Measurements from ENCODE around the gene RBSN.
"Not testable (repeated sequence)": the region's sequence is repeated elsewhere in the genome, so short reads cannot be mapped to it uniquely, and the experiment has no call there.

The RBSN gene

GRCh38 chr3:15098503-15099363 lies at the start of gene RBSN:
RBSN (minus strand) TSS chr3:15099148; CDS start chr3:15096120, 3,028 bp downstream.
- H3K27ac ChIP-seq (ENCODE audit: low read length) = no peak within 1 kb of the TSS
- peak; percentile 77 for DNase-seq (ENCODE audit: low read depth, low spot score)
- H3K36me3 ChIP-seq (ENCODE audit: control insufficient read depth, insufficient read depth, low read length) = 0 out of 2 replicates have a peak, but pooled peaks cover 6% of the 10 kb centered on the region
- peaks cover 4% of the 10 kb centered on the region for H3K4me1 ChIP-seq (ENCODE audit: control insufficient read depth, insufficient read depth, low read length)
- peak within 1 kb of the TSS; percentile 84 for H3K4me3 ChIP-seq (ENCODE audit: low read length)
- no peaks in the 10 kb centered on the region for H3K9me3 ChIP-seq (ENCODE audit: control insufficient read depth, insufficient read depth, low read length)
- no CpG with 5 or more reads among the region's 72 CpGs for WGBS (ENCODE audit: insufficient coverage, insufficient read length)
- H3K27me3 ChIP-seq (ENCODE audit: control insufficient read depth, insufficient read depth, low read length) = no peaks in the 10 kb centered on the region

DNA sequence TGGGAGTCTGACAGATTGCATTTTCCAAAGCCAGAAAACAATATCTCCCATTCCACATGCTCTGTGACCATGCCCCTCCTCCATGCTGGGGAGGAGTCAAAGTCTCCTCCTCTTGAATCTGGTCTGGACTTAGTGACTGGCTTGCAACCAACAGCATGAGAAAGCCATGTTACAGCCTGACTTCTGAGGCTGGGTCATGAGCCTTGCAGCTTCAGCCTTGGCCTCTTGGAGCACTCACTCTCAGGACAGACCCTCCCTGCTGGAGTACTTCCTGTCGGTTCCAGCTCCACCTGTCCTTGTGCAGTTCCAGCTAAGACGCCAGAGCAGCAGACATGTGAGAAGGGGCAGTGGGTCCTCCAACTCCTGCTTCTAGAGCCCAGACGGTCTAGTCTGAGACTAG lies 49.7 kb upstream of the RBSN start:
- H3K4me1 ChIP-seq (ENCODE audit: control insufficient read depth, insufficient read depth, low read length) = no peaks in the 10 kb centered on the region
- peak; percentile 78 for DNase-seq (ENCODE audit: low read depth, low spot score)
- no peaks in the 10 kb centered on the region for H3K27me3 ChIP-seq (ENCODE audit: control insufficient read depth, insufficient read depth, low read length)
- WGBS (ENCODE audit: insufficient coverage, insufficient read length) = no CpG with 5 or more reads among the region's 3 CpGs
- H3K27ac ChIP-seq (ENCODE audit: low read length) = no peak overlapping the region
- H3K36me3 ChIP-seq (ENCODE audit: control insufficient read depth, insufficient read depth, low read length) = no peaks in the 10 kb centered on the region
- H3K4me3 ChIP-seq (ENCODE audit: low read length) = no peak overlapping the region
- no peaks in the 10 kb centered on the region for H3K9me3 ChIP-seq (ENCODE audit: control insufficient read depth, insufficient read depth, low read length)

DNA sequence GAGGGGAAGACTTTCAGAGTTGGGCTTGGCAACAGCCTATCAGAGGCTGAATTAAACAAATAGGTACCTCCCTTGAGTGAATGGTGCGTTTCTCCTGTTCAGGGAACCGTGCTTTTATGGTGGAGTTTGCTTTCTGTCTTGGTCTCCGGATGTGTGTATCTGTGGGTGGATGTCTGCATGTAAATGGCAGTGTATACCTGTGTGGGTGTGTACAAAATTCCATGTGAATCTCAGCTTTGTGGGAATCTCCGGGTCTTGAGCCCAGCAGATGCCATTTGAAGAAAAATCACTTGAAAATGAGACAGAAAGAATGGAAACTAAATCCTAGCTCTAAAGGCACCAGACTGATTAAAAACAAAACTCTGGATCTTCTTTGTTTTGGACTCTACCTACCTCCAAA lies 37.9 kb upstream of the RBSN start:
- not testable (repeated sequence) for H3K4me3 ChIP-seq (ENCODE audit: low read length); DNase-seq (ENCODE audit: low read depth, low spot score); H3K27ac ChIP-seq (ENCODE audit: low read length); H3K9me3 ChIP-seq (ENCODE audit: control insufficient read depth, insufficient read depth, low read length); H3K4me1 ChIP-seq (ENCODE audit: control insufficient read depth, insufficient read depth, low read length); H3K27me3 ChIP-seq (ENCODE audit: control insufficient read depth, insufficient read depth, low read length); H3K36me3 ChIP-seq (ENCODE audit: control insufficient read depth, insufficient read depth, low read length)
- no CpG with 5 or more reads among the region's 4 CpGs for WGBS (ENCODE audit: insufficient coverage, insufficient read length)

DNA sequence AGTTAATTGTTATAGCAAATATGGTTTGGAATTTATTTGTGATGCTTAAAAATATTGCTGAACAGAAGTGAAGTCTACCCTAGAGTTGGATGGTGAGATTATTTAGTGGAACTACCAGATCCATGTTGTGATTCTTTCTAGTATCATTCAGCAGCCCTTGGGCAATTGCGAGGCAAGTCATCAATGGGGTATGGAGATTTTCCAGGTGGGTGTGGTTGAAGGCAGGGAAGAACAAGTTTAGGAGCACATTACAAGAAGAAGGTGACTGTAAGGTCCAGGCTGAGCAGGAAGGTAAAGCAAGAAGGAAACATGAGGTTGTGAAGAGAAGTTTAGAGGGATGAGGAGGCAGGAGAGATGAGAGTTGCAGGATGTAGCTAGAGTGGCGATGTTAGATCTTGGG lies 36.0 kb upstream of the RBSN start:
- not testable (repeated sequence) for H3K9me3 ChIP-seq (ENCODE audit: control insufficient read depth, insufficient read depth, low read length); H3K27me3 ChIP-seq (ENCODE audit: control insufficient read depth, insufficient read depth, low read length); H3K4me3 ChIP-seq (ENCODE audit: low read length); DNase-seq (ENCODE audit: low read depth, low spot score); H3K27ac ChIP-seq (ENCODE audit: low read length); H3K36me3 ChIP-seq (ENCODE audit: control insufficient read depth, insufficient read depth, low read length); H3K4me1 ChIP-seq (ENCODE audit: control insufficient read depth, insufficient read depth, low read length)
- no CpG with 5 or more reads among the region's 2 CpGs for WGBS (ENCODE audit: insufficient coverage, insufficient read length)

DNA sequence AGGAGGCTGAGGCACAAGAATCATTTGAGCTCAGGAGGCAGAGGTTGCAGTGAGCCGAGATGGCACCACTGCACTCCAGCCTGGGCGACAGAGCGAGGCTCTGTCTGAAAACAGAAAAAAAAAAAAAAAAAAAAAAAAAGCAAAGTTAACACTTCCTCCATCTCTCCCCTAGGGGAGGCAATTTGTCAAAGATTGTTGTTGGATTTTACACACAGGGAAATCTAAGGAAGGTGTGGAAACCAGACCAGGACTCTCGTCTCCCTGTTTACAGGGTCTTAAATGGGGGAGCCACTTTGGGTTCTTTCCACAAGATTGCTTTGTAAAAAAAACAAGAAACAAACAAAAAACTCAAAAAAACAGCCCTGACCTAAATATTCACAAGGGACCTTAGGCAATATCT lies 29.5 kb upstream of the RBSN start:
- not testable (repeated sequence) for H3K4me3 ChIP-seq (ENCODE audit: low read length); H3K36me3 ChIP-seq (ENCODE audit: control insufficient read depth, insufficient read depth, low read length); H3K27me3 ChIP-seq (ENCODE audit: control insufficient read depth, insufficient read depth, low read length); DNase-seq (ENCODE audit: low read depth, low spot score); H3K27ac ChIP-seq (ENCODE audit: low read length); H3K9me3 ChIP-seq (ENCODE audit: control insufficient read depth, insufficient read depth, low read length); H3K4me1 ChIP-seq (ENCODE audit: control insufficient read depth, insufficient read depth, low read length)
- WGBS (ENCODE audit: insufficient coverage, insufficient read length) = no CpG with 5 or more reads among the region's 4 CpGs

DNA sequence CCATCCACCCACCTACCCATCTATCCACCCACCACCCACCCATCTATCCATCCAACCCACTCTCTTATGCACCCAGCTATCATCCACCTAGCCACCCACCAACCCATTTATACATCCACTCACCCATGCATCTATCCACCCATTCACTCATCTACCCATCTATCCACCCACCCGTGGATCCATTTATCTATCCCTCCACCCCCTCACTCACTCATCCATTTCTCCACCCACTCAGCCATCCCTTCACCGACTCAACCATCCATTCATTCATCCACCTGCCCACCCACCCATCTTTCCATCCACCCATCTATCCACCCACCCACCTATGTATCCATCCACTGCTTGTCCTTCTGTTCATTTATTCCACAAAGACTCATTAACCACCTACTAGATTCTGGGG lies 28.0 kb upstream of the RBSN start:
- DNase-seq (ENCODE audit: low read depth, low spot score); H3K27ac ChIP-seq (ENCODE audit: low read length); H3K36me3 ChIP-seq (ENCODE audit: control insufficient read depth, insufficient read depth, low read length); H3K4me3 ChIP-seq (ENCODE audit: low read length); H3K27me3 ChIP-seq (ENCODE audit: control insufficient read depth, insufficient read depth, low read length); H3K4me1 ChIP-seq (ENCODE audit: control insufficient read depth, insufficient read depth, low read length); H3K9me3 ChIP-seq (ENCODE audit: control insufficient read depth, insufficient read depth, low read length): not testable (repeated sequence)
- WGBS (ENCODE audit: insufficient coverage, insufficient read length) = no CpG with 5 or more reads among the region's 2 CpGs

GRCh38 chr3:15122398-15122797 lies 23.4 kb upstream of the RBSN start:
- Histone ChIP-seq H3K4me3 (ENCODE audit: low read length) (no peak overlapping the region), H3K27me3 (ENCODE audit: control insufficient read depth, insufficient read depth, low read length) (no peaks in the 10 kb centered on the region), H3K9me3 (ENCODE audit: control insufficient read depth, insufficient read depth, low read length) (no peaks in the 10 kb centered on the region), H3K4me1 (ENCODE audit: control insufficient read depth, insufficient read depth, low read length) (no peaks in the 10 kb centered on the region), H3K27ac (ENCODE audit: low read length) (no peak overlapping the region), H3K36me3 (ENCODE audit: control insufficient read depth, insufficient read depth, low read length) (no peaks in the 10 kb centered on the region)
- no peak for DNase-seq (ENCODE audit: low read depth, low spot score)
- no CpG with 5 or more reads among the region's 4 CpGs for WGBS (ENCODE audit: insufficient coverage, insufficient read length)

- DNase-seq (ENCODE audit: low read depth, low spot score) = no peak
- no peaks in the 10 kb centered on the region for H3K27me3 ChIP-seq (ENCODE audit: control insufficient read depth, insufficient read depth, low read length)
- H3K36me3 ChIP-seq (ENCODE audit: control insufficient read depth, insufficient read depth, low read length) = no peaks in the 10 kb centered on the region
- no peak overlapping the region for H3K27ac ChIP-seq (ENCODE audit: low read length)
- WGBS (ENCODE audit: insufficient coverage, insufficient read length) = no CpG with 5 or more reads among the region's 3 CpGs
- H3K9me3 ChIP-seq (ENCODE audit: control insufficient read depth, insufficient read depth, low read length) = no peaks in the 10 kb centered on the region
- no peaks in the 10 kb centered on the region for H3K4me1 ChIP-seq (ENCODE audit: control insufficient read depth, insufficient read depth, low read length)
- H3K4me3 ChIP-seq (ENCODE audit: low read length) = no peak overlapping the region
Measured at GRCh38 chr3:15121936-15122335, 23.0 kb upstream of the RBSN start.

DNA sequence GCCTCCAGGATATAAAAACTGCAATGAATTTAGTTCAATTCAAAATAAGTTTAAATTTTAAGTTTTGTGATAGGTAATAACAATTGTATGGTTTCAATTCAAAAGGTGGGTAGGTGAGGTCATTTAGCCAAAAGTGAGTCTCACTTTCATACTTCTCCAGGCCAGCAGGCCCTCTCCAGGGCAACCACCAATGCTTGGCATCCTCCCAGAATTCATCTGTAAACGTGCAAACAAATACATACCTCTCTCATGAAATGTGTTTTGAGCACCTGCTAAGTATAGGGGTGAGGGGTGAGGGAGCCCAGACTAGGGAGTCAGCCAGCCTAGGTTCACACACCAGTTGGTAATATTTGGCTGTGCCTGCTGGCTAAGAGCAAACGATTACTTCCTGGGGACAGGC lies 22.0 kb upstream of the RBSN start:
- Histone ChIP-seq H3K36me3 (ENCODE audit: control insufficient read depth, insufficient read depth, low read length) (no peaks in the 10 kb centered on the region), H3K27me3 (ENCODE audit: control insufficient read depth, insufficient read depth, low read length) (no peaks in the 10 kb centered on the region), H3K4me3 (ENCODE audit: low read length) (no peak overlapping the region), H3K9me3 (ENCODE audit: control insufficient read depth, insufficient read depth, low read length) (no peaks in the 10 kb centered on the region), H3K4me1 (ENCODE audit: control insufficient read depth, insufficient read depth, low read length) (no peaks in the 10 kb centered on the region), H3K27ac (ENCODE audit: low read length) (no peak overlapping the region)
- no CpG with 5 or more reads among the region's 2 CpGs for WGBS (ENCODE audit: insufficient coverage, insufficient read length)
- no peak for DNase-seq (ENCODE audit: low read depth, low spot score)

GRCh38 chr3:15117011-15117410 lies 18.1 kb upstream of the RBSN start:
- H3K4me3 ChIP-seq (ENCODE audit: low read length) = no peak overlapping the region
- no peaks in the 10 kb centered on the region for H3K9me3 ChIP-seq (ENCODE audit: control insufficient read depth, insufficient read depth, low read length)
- WGBS (ENCODE audit: insufficient coverage, insufficient read length) = no CpG with 5 or more reads among the region's 3 CpGs
- H3K4me1 ChIP-seq (ENCODE audit: control insufficient read depth, insufficient read depth, low read length) = no peaks in the 10 kb centered on the region
- H3K27ac ChIP-seq (ENCODE audit: low read length) = no peak overlapping the region
- H3K36me3 ChIP-seq (ENCODE audit: control insufficient read depth, insufficient read depth, low read length) = no peaks in the 10 kb centered on the region
- DNase-seq (ENCODE audit: low read depth, low spot score) = no peak
- H3K27me3 ChIP-seq (ENCODE audit: control insufficient read depth, insufficient read depth, low read length) = no peaks in the 10 kb centered on the region
